Glomerular visceral epithelial cell (primary cell): Measurements from ENCODE around the gene CSMD2.
A peak's percentile ranks its signal among the peaks of the same experiment; 100 is the strongest.

Source experiments
- DNase-seq: peaks from one replicate; pipeline ENCODE4 v3.0.0-alpha.2; 2016; ENCODE audit errors: extremely low spot score

Gene CSMD2

DNA sequence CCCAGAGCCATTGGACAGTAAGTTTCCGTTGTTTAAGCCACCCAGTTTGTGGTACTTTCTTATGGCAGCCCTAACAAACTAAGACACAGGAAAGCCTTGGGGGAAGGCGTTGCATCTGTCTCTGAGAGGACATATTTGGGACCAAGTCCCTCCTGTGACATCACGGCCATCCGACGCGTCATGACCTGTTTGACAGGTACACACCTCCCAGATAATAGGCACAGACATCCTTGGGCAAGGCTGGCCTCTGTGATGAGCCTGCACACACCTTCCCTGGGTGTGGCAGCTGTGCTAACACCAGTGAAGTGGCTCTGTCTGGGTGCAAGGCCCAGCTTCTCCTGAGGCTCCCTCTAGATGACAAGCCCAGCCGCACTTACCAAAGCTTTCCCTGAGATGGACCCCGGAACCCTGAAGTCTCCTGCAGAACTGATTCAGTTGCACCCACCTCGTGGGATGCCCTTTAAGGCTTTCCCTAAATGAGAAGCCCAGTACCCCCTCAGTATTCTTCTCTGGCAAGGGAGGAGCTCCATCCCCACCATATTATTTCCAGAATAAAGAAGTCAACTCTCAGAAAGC is 556.1 kb downstream of the CSMD2 start:
- DNase-seq = no peak

DNA sequence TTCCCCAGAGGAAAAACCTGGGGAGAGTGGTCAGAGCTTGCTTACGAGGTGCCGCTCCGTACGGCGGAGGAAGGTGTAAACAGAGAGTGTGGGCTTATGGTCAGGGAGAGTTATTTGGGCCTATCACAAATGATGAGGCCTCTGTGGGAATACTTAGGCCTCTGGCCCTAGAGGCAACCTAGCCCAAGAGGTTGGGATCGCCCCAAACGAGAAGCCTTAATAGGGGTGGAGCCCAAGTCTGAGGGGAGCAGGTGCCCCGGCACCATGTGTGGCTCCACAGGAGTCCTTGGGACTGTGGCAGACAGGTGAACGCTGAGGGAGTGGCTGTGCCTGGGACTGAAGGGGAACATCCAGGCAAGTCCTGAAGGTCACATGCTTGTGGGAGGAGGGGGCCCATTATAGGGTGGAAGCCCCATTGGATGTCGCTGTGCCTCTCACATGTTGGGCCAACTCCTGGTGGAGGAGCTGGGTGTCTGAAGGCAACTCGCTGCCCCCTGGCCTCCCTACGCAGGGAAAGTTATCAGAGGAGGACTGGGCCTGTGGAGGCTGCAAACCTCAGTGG is 557.5 kb downstream of the CSMD2 start:
- no peak for DNase-seq

DNA sequence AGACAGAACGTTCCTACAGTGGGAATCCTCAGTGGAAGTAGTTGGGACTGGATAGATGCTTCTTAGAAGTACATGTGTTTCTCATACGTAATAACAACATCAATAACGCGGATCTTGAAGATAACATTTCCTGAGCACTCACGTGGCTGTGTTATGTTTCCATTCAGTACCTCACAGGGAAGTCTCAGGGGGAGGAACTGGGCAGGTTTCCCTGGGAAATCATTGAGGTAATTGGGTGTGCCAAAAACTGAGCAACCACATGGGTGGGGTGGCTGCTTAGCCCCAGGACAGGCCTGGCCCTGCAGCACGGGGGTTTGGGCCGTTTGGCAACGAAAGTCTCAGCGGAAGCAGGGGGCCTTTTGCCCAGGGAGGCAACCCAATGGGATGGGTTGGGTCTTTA is 558.8 kb downstream of the CSMD2 start:
- no peak for DNase-seq

DNA sequence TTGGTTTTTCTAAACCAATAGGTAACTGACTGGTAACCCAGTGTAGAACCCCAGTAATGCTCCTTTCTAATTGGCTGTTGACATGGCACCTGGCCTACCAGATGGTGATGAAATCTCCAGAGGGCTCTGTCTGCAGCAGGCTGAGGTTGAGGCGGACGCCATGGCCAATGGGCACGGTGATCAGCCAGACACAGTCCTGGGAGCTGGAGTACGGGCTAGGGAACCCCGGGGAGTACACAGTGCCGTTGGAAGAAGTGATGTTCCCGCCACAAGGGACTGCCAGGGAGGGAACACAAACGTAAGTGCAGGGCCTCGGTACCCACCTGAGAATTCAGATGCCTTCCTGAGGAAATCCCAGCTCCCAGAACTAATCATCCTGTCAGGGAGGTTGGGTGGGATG is 562.8 kb downstream of the CSMD2 start:
- no peak for DNase-seq

DNA sequence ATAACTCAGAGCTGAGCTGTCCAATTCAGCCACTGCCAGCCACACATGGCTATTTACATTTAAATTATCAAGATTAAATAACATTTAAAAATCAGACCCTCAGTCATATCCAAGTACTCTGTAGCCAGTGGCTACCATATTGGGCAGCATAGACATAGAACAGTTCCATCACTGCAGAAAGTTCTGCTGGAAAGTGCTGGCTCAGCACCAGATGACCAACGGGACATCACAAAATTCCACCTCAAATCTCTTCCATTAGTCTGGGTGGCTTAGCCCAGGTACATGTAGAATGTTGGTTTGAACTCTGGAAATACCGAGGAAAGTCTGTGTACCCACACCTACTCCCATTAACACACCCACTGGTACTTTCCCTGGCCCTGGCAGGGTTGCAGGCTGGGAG is 563.3 kb downstream of the CSMD2 start:
- DNase-seq = no peak

DNA sequence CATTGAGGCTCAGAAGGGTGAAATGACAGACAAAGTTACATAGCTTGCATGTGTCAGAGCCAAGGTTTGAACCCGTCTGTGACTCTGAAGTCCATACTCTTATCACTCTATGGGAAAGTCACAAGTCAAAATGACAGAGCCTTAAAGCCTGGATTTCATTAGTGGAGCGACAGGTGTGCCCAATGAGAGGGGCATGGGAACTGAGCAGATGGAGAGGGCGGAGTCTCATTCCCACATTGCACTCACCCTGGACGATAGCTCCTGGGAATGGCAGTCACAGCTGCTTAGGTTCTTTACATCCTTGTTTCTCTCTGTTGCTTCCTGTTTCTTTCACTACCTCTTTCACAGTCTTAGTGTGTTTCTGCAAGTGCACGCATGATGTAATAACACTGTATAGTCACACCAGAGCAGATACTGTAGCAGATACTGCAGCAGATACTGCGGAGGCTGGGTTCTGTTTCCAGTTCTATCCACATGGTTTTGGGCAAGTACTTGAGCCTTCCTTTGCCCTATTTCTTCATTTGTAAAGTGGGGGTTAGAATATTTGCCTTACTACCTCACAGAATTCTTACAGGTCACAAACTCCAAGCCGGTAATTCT is 565.4 kb downstream of the CSMD2 start:
- no peak for DNase-seq

DNA sequence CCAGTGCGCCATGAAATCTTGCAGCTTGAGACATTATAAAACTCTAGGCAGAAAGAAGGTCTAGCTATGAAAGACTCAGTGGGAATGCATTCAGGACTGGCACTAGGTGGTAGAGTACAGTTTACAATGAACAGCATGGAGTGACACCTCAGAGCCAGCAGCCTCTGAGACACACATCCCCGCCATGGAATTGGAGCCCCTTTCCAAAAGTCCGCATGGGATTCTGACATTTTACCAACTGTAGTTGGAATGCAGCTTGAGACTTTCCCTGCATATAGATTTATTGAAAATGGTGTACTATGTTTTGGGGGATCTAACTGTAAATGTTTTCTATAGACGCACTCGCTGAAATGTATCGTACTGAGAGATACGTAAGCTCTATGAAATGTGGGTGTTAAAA is 576.3 kb downstream of the CSMD2 start:
- DNase-seq = no peak

DNA sequence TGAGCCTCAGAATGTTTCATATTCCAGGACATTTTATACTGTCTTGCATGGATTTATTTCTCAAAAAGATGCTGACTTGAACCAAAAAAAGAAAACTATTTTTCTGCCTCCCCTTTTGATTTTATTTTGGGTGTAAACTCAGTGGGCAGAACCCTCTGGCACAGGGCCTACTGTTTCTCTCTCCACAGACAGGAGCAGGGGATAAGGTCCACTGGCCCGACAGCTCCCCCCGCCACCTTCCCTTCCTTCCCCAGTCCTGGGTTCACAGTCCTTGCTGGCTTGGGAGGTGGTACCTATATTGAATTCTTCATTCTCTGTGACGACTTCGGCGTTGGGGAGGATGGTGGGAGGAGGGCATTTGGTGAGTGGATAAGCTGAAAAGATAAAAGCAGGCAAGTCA is 578.2 kb downstream of the CSMD2 start:
- no peak for DNase-seq

DNA sequence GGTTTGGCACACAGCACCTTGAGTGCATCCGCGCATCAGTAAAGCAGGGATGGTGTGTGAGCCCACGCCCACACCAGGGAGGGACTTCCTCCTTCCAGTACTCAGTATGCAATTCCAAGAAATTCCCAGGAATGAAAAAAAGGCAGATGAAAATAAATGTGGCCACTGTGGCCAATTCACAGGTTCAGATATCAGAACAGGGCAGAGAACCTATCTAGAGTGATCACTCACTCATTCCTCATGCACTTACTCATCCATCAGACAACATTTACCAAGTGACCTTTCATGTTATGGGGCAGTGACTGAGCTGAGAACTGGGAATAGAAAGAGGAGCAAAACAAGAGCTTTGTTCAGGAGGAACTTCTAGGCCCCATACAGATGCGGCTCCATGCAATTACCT is 578.9 kb downstream of the CSMD2 start:
- DNase-seq = peak; percentile 5

DNA sequence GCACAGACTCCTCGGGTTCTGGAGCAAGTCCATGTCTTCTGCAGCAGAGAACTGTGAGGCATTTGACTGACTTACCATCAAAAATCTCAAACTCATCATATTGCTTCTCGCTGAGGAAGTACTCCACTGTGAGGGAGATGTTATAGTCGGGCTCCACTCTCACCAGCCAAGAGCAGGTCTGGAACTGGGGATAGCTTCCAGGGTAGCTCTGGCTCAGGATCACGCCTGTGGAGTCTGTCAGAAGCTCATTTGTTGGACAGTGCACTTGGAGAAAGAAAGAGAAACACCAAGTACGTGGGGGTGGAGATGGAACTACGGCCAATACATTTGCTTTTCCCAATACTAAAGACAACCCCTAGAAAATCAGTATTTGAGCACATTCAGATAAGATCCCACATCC is 581.5 kb downstream of the CSMD2 start:
- no peak for DNase-seq

DNA sequence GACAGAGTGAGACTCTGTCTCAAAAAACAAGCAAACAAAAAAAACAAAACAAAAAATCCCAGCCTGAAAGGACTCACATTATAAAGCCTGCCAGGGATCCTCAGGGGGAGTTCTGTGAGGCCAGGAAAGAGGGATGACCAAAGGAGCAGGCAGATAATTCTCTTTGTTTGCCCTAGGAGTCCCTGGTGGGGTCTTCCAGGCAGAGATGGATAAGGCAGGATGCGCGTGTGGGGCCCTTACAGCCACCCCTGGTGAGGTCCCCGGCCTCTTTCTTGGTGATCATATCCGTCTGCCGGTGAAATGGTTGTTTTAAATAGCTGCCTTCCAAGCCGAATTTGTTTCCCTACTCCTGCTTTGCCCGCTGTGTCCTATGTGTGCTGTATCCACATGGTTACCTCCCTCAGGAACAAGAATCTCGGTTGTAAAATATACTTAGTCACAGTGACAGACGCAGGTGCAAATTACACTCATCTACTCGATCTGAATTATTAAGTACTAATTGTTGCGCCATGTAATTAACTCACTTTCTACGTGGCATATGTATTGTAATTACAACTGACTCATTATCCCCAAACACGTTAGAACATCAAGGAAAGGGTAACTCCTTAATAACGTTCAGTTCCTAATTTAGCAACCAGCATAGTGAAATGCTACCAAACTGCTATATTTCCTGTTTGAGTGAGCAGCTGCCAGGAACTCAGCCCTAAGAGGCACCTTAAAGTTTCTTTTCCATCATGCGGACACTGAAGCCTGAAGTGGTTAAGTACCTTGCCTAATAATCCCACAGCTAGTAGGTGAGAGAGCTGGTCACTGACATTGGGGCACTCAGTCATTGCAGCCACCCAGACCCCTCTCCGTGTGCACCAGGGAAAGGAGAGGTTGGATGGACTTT is 586.2 kb downstream of the CSMD2 start:
- DNase-seq = no peak

DNA sequence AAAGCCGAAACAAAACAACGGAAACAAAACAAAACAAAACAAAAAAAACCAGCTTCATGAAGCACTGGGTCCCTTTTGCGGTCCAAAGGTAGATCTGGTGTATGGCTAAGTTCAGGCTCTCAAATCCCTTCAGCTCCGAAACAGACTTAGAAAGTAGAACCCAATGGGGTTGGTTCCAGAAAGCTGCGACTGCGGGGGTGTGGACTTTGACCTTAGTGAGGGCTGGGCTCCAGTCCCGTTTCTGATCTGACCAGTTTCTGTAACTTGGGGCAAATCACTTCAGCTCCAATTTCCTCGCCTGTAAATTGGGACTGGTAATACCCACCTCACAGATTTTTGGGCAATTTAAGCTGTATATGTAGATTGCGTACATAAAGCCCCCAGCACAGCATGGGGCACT is 587.4 kb downstream of the CSMD2 start:
- DNase-seq = no peak

DNA sequence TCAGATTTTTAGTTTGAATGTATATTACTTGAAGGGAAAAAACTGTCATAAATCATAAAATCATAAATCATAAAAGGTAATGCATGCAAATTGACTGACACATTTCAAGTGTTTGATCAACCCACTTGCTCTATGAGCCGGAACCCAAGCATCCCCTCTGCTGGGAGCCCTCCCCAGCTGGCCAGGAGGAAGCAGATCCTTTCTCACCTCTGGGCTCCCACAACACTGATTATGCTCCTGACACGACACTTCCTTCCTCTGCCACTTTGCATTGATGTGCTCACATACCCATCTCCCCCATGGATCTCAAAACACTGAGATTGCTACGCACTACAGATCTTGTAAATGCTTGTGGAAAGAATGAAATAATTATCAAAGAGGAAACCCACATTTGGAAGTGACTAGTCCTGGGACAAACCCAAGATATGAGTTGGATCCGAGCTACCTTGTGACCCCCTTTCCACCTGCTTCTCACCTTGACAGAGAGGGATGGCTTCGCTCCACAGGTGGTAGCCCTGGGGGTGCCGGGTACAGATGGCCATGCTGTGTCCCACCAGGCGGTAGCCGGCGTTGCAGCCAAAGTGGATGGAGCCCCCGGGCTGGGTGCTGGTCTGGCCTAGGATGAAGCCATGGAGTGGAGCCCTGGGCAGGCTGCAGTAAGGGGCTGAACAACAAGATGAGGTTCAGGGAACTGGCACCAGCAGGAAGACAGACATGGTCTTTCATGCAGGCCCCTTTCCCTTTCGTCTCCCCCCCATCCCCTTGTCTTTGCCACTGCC is 588.0 kb downstream of the CSMD2 start:
- no peak for DNase-seq

DNA sequence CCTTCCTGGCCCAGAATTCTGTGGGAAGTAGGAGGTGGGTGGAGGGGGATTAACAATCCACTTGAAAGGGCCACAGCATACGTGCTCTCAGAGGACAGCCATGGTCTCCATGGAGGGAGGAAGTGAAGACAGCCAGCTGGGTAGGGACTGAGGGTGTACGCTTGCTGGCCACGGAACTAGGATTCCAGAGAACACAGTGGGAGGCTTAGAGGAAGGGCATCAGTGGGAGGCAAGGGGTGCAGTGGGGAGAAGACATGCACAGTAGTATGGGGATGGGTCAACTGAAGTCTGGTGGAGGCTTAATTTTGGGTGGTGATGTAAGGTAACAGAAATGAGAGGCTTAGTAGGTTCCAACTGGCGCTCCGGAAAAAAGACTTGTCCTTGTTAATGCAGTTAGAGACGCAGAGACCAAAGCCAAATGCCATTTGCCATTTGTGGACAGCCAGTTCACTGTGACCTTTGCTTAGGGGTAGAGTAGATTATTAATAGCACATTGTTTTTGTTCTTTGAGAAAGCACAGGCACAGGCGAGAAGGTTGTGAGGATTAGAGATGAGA is 589.6 kb downstream of the CSMD2 start:
- DNase-seq = no peak

DNA sequence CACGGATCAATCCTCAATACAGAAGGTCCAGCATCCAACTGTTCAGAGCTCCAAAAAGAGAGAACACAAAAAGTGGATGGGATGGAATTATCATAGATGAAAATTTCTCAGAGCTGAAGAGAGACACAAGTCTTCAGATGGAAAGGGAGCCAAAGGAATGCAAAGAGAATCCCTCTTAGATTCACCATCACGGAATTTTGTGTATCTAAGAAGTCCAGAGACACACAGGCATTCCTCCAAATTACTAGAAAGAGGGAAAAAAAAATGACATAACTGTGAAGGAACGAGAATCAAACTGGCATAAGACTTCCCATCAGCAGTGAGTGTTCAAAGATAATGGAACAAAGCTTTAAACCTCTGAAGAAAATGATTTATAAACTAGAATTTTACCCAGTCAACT is 591.4 kb downstream of the CSMD2 start:
- DNase-seq = no peak

DNA sequence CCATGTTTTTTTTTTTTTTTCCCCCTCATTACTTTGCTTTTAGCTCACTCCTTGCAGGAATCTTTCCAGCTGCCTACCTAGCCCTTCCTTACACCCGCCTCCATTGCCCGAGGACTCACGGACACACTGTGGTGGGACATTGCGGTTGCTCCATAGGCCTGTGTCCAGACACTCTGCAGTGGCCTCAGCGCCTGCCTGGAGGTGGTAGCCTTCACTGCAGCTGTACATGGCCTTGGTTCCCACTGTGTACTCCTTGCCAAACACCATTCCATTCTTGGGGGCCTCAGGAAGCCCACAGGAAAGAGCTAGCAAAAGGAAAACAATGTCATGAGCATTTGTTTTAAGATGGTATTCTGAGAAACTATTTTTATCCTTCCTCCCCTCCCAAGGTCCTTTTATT is 592.6 kb downstream of the CSMD2 start:
- DNase-seq = no peak

DNA sequence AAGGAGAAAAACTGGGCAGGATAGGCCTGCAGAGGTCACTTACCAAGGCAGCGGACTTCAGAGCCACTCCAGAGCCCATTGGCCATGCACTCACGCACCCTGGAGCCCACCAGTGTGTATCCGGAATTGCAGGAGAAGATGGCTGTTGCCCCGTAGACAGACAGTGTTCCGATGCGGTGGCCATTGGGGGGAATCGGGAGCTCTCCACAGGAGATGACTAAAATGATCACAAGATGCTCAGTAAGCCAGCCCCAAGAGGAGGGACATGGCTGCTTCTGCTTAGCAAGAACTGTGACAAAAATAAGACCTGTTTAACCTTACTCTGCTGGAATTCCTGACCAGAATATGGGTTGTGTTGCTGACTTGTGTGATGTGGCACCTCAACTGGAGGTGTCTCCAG is 595.7 kb downstream of the CSMD2 start:
- no peak for DNase-seq

DNA sequence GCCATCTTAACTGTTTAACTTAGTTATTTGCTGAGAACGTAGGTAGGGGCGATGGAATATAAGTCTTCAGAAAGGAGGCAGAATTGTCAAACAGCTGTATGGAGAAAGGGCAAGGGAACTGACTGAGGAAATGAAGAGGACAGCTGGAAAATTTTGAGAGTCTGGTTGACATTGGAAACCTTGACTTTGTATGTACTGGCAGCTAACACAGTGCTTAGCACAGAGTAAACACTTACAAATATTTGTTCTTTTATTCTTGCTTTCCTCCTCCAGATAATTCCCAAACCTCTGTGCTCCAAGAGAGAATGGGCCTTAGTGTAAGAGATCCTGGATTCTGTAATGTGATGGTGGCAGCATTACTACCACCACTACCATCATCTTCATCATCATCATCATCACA is 601.3 kb downstream of the CSMD2 start:
- DNase-seq = no peak

DNA sequence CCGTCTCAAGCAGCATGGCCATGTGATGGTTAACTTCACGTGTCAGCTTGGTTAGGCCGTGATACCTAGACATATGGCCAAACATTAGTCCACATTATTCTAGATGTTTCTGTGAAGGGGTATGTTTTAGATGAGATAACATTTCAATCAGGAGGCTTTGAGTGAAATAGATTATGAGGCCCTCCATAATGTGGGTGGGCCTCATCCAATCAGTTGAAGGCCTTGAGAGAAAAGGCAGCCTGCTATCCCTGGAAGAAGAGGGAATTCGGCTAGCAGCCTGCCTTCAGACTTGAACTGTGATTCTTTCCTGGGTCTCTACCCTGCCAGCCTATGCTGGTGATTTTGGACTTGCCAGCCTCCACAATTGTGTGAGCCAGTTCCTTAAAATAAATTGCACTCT is 602.5 kb downstream of the CSMD2 start:
- DNase-seq = no peak

DNA sequence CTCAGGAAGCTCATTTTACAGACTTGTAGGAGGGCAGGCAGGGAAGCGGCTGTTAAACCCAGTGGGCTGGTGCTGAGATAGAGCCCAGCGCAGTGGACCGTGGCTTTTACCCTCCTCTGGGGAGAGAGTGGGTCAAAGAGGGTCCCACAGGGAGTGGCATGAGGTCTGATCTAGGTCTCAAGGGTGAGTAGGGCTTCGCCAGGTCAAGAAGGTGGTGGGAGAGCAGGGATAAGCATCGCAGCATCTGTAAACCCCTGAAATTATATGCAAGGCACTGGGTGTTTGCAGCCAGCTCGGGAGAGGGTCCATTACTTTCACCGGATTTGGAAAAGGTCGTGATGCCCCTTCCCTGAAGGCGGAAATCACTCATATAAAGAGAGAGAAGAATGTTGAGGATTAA is 603.5 kb downstream of the CSMD2 start:
- DNase-seq = no peak

DNA sequence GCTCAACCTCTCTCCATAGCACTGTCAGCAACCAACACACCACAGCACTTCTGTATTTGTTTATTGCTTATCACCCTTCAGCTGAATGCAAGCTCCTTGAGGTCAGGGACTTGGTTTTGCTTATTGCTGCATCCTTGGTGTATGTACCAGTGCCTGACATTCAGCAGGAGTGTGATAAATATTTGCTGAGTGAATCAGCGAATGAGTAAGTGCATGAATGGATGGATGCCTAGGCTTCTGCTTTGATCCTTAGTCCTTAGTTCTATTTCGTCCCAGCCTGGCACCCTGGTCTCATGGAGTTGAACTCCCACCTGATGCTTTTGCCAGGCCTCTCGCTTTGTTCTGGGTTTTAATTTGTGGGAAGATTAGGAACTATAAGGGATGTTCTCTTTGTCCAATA is 604.4 kb downstream of the CSMD2 start:
- DNase-seq = no peak

DNA sequence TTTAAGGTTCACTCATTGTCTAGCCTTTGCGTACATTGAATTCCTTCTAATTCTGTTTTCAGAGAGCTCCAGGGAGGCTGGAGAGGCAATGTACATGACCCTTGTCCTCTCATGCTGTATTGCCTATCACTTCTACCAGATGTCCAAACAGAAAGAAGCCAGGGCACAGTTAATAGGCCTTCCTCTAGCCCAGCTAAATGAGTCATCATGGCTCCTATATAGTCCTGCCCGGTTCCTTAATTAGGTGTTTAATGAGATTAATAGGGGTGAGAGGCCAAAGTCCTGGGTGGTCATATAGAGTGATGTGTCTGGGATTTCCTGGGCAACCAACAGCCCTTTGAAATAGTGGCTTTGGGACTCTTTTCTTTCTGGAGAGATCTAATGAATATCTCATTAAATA is 616.3 kb downstream of the CSMD2 start:
- no peak for DNase-seq
